ENCODE measurements around the gene OPRM1.

OPRM1 gene

DNA sequence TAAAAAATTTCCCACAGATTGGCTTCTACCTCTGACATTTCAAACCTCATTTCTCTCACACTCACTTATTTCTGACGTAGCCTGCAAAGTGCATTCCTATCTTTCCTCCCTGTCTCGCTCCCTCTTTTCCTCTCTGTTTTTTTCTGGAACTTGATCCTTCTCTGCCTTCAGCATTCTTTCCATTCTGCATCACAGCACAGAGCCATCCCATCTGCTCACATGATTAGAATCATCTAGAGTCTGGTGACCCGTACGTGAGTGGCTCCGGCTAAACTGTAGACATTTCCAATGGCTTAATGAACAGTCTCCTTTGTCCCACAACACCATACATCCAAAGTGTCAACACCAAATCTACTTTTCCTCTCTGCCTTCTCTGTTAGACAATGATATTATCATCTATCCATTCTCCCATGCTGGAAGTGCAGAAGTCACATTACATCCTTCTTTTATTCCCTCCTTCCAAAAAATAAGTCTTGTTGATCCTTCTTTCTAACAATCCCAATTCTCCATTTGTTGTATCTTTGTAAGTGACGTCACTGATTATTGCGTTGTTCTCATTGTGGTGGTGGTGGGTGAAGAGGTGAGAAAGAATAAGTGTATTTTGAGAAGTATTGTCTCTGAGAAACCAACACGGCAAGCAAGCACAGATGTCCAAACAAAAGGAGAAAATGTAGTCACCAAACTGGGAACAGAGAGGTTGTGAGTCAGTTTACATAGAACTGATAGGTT lies 41.6 kb downstream of the OPRM1 start:
- no peak for DNase-seq
- intact Hi-C loops (cut with DNase I): no loop called here

DNA sequence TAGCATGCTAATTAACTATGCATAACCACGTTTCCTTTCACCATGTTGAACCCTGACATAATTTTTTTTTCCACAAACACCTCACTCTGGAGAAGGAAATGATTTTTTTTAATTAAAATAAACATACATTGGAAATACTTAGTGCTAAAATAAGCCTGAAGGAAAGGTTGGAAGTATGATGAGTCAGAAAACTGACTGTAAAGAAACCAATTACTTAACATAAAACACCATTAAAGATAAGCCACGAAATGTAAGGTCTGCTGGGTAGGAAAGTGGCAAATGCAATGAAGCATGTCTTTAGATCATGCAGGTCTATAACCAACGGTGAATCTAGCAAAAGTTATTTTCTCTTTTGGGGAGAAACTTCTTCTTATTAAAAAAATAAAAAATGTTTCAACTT lies 47.5 kb downstream of the OPRM1 start:
- intact Hi-C loops (cut with DNase I): no loop called here
- DNase-seq: no peak

DNA sequence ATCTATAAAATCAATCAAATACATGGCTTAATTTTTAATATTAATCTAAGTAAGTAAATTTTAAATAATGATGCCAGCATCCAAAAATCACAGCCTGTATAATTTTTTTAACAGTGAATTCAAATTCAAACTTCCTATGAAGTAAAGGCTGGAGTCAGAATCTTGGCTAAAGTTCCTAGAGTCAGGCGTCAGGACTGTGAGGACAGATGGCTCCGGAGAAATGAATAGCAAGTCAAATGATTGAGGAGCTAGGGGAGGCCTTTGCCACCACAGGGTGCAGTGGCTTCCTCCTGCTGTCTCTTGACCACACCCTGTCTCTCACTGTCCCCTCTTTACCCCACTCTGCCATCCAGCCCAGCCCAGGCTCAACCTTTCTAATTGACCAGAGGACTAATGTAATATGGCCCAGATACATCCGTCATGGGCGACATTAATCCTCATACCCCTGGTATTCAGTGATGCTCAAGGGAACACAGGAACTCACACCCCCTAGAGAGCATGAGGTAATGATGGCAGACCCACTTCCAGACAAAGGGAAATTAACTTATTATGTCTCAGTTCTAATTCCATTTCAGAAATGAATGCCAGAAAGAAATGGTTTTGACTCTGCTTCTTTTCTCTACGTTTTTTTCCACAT lies 53.4 kb downstream of the OPRM1 start:
- DNase-seq: no peak
- intact Hi-C loops (cut with DNase I): no loop called here

DNA sequence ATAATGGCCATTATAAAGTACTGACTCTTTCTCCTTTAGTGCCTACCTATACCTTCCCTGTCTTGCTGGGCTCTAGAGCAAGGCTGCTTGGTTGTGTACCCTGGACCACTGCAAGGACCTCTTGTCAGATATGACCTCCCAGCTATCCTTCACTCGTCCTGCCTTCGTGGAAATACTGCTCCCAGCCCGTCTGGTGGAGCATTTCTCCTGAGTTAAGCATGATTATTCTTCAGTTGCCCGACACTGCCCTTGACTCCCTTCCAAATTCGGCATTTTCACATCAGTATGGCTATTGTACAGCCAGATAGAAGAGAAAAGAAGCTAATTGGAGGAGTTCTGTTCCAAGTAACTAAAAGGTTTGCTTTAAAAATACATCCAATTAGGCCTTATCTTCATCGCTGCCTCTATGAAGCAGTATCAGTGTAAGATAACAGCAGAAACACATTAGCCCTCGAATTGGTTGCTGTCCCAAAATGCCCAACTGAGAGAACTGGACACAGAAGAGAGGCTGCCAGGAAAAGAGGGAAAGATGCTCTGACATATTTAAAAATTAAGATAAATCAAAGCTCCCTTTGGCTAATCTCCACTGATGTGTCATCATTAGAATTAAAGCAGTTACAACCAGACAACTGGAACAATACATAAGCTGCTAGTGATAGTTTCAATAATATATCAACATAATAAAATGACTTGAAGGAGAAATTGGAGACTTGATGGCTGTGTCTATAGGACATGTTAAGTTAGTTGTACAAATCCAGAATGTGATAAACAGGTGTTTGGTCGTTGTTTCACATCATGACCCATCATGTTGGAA lies 54.4 kb downstream of the OPRM1 start:
- intact Hi-C loops (cut with DNase I): no loop called here
- no peak for DNase-seq

DNA sequence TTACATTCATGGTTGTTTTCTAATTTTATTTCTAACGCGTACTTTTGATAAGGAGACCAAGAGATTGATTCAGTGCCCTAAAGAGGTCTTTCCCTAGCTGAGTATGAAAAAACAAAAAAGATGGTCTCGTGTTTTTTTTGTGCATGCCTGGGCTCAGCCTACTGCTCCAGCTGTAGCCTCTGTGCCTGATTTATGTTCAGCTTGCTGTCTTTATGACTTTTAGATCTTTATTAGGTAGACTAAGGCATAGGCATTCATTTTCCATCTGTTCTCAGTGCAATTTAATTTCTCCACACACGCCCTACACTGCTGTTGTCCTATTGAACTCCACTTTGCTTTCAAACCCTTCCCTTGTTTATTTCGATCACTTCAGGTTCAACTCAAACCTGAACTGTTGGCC lies 56.5 kb downstream of the OPRM1 start:
- DNase-seq: no peak
- intact Hi-C loops (cut with DNase I): no loop called here

DNA sequence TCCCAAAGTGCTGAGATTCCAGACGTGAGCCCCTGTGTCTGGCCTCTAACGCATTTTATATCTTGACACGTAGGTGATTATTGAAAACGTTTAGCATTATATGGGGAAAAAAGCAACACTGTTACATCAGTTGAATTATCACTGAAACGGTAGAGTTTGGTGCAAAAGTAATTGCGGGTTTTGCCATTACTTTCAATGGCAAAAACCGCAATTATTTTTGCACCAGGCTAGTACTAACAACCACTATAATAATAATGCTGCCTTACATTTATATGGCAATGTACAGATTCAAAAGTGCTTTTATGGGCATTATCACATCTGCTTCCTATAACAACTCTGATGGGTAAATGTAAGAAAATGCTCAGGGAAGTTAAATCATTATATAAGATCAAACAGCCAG lies 57.3 kb downstream of the OPRM1 start:
- intact Hi-C loops (cut with DNase I): no loop called here
- DNase-seq: no peak

DNA sequence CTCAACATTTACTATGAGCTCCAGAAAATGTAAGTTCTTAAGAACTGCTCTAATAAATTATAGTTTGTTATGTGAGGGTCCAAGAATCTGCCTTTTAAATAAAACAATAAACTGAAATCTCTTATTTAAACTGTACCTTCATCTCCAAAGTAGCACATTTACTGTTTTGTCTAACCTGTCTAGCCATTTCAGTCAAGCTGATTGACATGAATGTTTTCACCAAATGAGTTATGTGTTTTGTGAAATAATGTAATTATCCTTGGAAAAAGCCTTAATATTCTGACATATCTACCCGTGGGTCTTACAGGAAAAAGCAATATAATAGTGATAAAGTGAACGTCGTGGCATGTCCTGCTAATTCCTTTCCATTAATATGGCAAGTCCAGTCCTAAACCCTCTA lies 57.8 kb downstream of the OPRM1 start:
- intact Hi-C loops (cut with DNase I): no loop called here
- no peak for DNase-seq

DNA sequence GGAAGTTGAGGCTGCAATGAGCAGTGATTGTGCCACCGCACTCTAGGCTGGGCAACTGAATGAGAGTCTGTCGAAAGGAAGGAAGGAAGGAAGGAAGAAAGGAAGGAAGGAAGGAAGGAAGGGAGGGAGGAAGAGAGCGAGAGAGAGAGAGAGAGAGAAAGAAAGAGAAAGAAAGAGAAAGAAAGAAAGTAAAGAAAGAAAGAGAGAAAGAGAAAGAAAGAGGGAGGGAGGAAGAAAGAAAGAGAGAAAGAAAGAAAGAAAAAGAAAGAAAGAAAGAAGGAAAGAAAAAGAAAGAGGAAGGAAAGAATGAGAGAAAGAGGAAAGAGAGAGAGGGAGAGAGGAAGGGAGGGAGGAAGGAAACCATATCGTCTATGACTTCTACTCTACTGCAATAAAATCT lies 60.2 kb downstream of the OPRM1 start:
- intact Hi-C loops (cut with DNase I): no loop called here
- DNase-seq: no peak

DNA sequence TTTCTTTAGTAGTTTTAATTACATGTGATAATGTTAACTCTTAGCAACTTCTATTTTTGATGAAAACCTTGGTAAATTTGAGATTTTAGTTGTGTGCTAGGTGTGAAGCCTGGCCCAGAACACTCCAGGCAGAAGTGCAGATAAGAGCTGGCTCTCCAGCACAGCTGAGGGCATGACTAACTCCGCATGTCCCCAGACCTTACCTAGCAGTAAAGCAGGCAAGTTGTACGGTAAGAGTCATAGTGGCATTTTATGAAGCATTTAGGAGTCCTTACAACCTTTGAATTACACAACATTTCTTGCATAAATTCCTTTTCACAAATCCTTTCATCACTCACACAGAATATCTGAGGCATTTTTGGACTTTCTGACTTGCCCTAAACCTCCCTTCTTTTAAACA lies 67.2 kb downstream of the OPRM1 start:
- DNase-seq: no peak
- intact Hi-C loops (cut with DNase I): no loop called here

DNA sequence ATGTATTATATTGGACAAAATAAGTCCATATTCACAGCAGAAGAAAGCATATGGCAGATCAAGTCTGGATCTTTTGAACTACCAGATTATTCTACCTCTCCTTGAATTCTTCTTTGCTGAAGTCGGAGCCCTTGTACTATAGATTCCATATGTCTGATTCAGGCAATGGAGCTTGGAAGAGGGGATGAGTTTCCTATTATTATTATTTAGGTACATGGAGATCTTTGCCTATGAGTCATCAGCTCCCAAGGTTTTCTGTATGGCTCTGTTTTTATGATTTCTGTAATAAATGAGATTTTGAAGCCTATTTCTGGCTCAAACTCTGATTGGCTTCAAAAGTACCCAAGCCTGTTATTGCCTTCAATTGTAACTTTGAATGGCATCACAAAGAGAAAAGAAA lies 72.0 kb downstream of the OPRM1 start:
- no peak for DNase-seq
- intact Hi-C loops (cut with DNase I): no loop called here

DNA sequence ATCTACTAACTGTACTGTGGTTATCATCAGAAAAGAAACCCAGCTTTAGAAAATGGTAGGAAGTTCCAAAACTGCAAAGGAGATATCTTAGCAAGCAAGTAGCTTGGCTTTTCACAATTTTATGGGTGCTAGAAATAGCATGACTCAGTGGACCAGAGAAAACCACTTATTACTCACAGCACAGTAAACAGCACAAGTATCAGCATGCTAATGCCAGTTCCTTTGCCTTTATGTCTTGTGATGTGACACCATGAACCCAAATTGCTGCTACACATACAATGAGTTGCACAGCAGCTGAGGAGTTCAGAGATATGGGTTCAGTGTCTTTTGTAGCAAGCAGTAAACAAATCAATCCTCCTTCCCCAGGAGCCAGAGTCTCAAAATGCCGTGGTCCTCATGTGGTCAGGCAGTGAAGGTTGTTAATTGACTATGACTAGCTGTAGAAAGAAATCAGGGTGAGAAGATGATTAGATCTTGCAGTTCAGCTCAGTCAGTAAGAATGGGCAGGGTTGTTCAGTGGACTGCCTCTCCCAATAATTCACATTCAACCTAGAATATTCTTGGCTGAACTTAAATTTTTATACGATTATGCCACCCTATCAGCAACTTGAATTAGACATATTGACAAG lies 73.3 kb downstream of the OPRM1 start:
- intact Hi-C loops (cut with DNase I): no loop called here
- no peak for DNase-seq

DNA sequence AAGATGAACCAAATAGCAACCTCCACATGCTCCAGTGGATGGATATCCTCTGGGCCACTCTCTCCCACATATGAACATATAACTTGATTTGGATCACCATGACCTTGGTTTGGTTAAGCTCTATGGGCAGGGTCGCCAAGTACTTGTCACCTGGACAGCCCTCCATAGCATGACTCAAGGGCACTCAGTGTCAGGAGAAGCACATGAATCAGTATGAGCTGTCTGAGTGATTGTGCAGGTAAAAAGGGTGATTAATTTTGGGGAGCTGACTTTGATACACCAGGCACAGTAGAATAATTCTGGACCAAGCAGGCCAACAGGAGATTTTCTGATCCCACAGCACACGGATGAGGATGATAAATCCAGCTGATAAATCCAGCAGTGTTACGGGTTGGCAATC lies 74.4 kb downstream of the OPRM1 start:
- intact Hi-C loops (cut with DNase I): no loop called here
- no peak for DNase-seq

DNA sequence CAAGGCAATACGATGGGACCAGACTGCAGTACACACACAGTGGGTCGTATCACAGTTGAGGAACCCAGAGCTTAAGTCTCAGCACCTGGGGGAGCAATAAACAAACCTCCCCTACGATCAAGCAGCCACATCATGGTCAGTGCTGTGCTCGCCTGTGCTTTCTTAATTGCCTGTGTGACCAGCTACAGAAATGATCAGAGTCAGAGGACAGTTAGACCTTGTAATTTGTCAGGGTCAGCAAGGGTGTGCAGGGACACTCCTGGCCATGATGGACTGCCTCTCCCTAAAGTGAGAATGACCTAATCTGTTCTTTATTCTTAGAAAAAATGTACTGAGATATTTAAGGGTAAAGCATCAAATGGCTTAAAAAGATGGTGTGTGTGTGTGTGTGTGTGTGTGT lies 78.4 kb downstream of the OPRM1 start:
- no peak for DNase-seq
- intact Hi-C loops (cut with DNase I): no loop called here

DNA sequence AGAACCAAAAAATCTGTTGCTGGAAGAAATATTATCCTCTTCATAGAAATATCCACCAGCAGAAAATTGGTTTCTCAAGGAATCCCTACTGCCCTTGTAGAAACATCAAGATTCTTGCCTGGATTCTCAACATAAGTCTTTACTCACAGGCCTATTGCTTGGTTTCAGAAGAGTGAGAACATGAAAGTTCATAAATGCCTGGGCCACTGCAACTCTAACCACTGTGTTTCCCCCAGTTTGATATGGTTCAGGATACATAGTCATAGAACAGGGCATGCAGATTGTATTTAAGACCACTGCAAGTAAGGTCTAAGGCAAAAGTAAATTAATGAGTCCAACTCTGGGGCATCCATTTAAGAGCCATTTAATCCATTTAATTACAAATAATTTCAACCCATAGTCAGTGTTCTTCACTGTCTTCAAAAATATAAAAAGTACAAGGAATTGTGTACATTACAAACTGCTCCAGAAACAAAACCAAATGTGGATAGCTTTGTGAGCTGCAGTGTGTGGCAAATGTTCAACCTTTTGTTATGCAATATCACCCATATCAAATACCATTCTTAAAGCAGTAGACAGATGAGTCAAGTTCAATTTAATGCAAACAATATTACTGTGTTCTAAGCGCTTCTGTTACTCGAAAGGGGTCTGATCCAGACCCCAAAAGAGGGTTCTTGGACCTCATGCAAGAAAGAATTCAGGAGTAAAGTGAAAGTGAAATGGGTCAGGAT lies 83.3 kb downstream of the OPRM1 start:
- DNase-seq: no peak
- intact Hi-C loops (cut with DNase I): no loop called here

DNA sequence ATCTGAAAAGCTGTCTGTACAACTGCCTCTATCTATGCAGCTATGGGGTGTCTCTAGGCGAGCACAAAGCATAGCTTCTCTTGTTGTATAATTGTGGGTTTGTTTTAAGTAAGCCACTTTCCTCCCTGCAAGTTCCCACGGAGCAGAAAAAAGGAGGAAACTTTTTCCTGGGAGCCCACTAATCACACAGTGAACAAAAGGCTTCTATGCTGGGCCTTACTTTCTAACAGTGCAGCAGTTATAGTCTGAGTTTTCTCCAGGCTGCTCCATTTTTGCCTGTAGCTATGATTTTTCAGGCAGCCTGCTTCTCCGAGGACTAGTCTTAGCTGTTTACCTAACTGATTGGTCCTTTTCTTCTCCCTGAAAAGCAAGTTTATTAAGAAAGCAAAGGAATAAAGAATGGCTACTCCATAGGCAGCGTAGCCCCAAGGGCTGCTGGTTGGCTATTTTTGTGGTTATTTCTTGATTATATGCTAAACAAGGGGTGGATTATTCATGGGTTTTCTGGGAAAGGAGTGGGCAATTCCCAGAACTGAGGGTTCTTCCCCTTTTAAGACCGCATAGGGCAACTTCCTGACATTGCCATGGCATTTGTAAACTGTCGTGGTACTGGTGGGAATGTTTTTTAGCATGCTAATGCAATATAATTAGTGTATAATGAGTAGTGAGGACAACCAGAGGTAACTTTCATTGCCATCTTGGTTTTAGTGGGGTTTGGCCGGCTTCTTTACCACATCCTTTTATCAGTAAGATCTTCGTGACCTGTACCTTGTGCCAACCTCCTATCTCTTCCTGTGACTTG lies 84.3 kb downstream of the OPRM1 start:
- no peak for DNase-seq
- intact Hi-C loops (cut with DNase I): no loop called here

DNA sequence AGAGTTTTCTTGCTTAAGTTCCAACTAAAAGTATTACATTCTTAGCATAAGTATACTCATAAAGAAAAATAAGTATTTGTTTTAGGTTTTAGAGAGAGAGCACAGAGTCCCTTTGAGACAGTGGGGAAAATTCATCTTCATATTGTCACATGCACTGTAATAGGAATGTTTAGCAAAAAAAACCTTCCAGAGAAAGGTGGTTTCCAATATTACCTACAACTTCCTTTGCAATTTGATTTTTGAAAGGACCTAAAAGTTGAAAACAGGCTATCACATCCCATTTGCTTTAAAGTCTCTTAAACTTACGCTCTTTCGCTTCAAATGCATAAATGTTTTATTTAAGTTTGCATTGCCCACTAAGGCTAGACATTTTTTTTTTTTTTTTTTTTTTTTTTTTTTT lies 86.4 kb downstream of the OPRM1 start:
- intact Hi-C loops (cut with DNase I): no loop called here
- DNase-seq: no peak

DNA sequence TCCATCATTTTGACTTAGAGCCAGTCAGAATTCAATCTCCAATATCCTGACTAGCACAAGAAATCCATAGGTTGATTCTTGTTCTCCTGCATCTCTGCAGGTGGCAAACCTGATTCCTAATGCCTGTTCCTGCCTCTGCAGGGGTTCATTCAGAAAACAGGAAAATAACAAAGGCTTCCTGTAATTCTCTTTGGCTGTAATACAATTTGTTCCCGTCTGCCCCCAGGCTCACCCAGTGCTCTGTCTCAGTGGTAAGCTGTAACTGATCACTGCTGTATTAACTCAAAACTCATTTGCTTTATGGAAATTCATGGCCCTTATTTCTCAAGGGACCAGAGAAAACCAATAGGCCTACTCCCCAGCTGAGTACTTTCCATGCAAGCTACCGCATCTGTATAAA lies 88.6 kb downstream of the OPRM1 start:
- intact Hi-C loops (cut with DNase I): no loop called here
- DNase-seq: no peak

DNA sequence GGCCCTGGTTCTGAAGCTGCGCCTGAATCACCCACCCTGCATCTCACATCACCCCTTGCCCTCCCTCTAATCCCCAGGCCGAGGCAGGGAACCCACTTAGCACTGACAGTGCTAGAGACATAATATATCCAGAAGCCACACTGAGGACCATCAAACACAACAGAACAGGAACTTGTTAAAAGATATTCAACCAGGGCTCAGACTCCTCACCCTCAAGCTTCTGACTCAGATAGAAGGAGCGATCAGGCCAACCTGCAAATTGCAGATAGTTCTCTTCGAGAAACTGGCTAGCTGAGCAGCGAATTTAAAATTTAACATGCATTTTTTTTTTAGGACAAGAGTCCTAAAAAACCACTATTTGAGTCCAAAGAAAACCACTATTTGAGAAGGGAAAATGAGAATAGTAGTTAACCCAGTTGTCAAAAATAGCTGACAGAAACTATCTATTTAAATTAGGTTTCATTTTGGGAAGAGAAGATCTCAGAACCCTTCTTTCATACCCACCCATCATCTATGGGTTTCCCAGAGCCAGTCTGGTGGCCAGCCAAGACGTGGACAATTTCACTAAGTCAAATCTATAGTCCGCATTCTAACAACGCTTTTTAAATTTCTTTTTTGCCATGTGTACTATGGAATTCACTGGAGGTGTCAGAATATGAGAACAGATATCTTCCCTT lies 95.6 kb downstream of the OPRM1 start:
- no peak for DNase-seq
- intact Hi-C loops (cut with DNase I): no loop called here

DNA sequence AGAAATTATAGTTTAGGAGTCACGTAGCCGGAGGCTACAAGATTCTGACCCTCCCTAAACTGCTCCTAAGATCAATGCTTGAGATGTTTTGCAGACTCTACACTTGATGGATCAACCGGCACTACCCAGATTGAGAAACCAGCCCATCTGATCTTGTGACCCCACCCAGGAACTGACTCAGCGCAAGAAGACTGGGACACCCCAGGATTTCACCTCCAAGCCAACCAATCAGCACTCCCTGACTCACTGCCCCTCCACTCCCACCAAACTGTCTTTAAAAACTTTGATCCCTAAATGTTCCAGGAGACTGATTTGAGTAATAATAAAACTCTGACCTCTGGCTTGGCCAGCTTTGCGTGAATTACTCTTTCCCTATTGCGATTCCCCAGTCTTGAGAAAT lies 99.8 kb downstream of the OPRM1 start:
- intact Hi-C loops (cut with DNase I): no loop called here
- no peak for DNase-seq

Data from posterior cingulate gyrus (tissue), 11 donors.